ENCODE data around the gene SACS.

Gene SACS

GRCh38 chr13:23359882-23360281 lies 73.6 kb downstream of the SACS start:
- H4K20me1 ChIP-seq (ENCODE audit: insufficient read depth, low read length), result no peaks in the 10 kb centered on the region; the same call in 1 of the 2 replicates
- no peak overlapping the region for H3K27ac ChIP-seq (ENCODE audit: low read length)
- no peak for DNase-seq
- no peaks in the 10 kb centered on the region for H3K9me3 ChIP-seq (ENCODE audit: insufficient read depth, low read length, severe bottlenecking)
- no peak overlapping the region for H3K4me2 ChIP-seq (ENCODE audit: insufficient read depth, low read length)
- peaks cover 83% of the 10 kb centered on the region for H3K36me3 ChIP-seq (ENCODE audit: insufficient read depth, low read length)
- no peak overlapping the region for H2AFZ ChIP-seq (ENCODE audit: low read depth, low read length)
- H3K27me3 ChIP-seq (ENCODE audit: insufficient read depth, low read length, poor library complexity), result no peaks in the 10 kb centered on the region
- no peaks in the 10 kb centered on the region for H3K4me1 ChIP-seq (ENCODE audit: insufficient read depth, low read length)
- no peak overlapping the region for H3K9ac ChIP-seq (ENCODE audit: low read depth, low read length)
- ATAC-seq (ENCODE audit: insufficient read depth, low read depth), result no peak
- H3K4me3 ChIP-seq (ENCODE audit: low read depth in 1 of 2, low read length in 2 of 2), result no peak overlapping the region
- TF ChIP-seq CTCF (IDR thresholded peaks at IDR 0.05; ENCODE audit: borderline replicate concordance, extremely low read depth, low read length, poor library complexity, severe bottlenecking) (no peak), EZH2 (IDR thresholded peaks at IDR 0.05; ENCODE audit: borderline replicate concordance, low read depth, low read length, severe bottlenecking) (no peak)
- H3K79me2 ChIP-seq (ENCODE audit: insufficient read depth, low read length), result no peaks in the 10 kb centered on the region

DNA sequence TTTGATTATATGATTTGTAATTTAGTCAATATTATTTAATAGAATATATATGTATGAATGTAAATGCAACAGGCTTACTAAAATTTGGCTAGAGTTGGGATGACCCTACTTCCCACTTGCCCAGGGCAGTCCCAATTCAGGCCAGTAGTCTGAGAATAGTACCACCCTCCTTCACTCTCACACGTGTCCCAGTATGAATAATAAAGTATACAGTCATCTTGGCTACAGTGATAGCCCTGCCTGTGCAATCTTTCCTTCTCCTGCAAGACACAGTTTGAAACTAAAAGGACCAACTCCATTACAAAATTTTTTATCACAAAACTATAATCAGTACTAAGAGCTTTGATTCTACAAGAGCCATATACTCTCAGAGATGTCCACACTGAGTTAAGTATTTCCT lies 76.2 kb downstream of the SACS start:
- Histone ChIP-seq H3K4me1 (ENCODE audit: insufficient read depth, low read length) (no peaks in the 10 kb centered on the region), H4K20me1 (ENCODE audit: insufficient read depth, low read length) (peaks cover 3% of the 10 kb centered on the region; the same call in 1 of the 2 replicates)

DNA sequence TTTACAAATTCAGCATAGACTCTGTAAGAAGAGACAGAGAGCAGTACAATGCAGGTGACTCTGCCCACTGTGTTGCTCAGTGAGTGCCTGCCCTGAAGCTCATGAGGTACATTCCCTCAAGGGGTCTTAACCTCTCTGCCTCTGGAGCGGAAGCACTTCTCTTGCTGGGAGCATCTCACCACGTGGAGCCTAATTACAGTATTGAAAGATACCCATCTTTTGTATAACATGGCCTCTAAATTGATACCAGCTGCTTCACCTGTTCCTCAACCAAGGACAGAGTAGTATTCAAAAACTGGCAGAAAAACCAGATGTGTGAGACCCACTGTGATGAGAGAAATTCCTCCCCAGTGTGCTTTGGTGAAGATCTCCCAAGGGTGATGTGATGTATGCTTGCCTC lies 77.1 kb downstream of the SACS start:
- Histone ChIP-seq H3K36me3 (ENCODE audit: insufficient read depth, low read length) (peaks cover 89% of the 10 kb centered on the region), H3K9me3 (ENCODE audit: insufficient read depth, low read length, severe bottlenecking) (no peaks in the 10 kb centered on the region), H3K4me1 (ENCODE audit: insufficient read depth, low read length) (no peaks in the 10 kb centered on the region), H3K79me2 (ENCODE audit: insufficient read depth, low read length) (no peaks in the 10 kb centered on the region), H3K27me3 (ENCODE audit: insufficient read depth, low read length, poor library complexity) (no peaks in the 10 kb centered on the region), H3K9ac (ENCODE audit: low read depth, low read length) (no peak overlapping the region), H2AFZ (ENCODE audit: low read depth, low read length) (no peak overlapping the region), H3K4me2 (ENCODE audit: insufficient read depth, low read length) (no peak overlapping the region), H4K20me1 (ENCODE audit: insufficient read depth, low read length) (peaks cover 3% of the 10 kb centered on the region; the same call in 1 of the 2 replicates), H3K4me3 (ENCODE audit: low read depth in 1 of 2, low read length in 2 of 2) (no peak overlapping the region), H3K27ac (ENCODE audit: low read length) (no peak overlapping the region)
- TF ChIP-seq EZH2 (IDR thresholded peaks at IDR 0.05; ENCODE audit: borderline replicate concordance, low read depth, low read length, severe bottlenecking) (no peak), CTCF (IDR thresholded peaks at IDR 0.05; ENCODE audit: borderline replicate concordance, extremely low read depth, low read length, poor library complexity, severe bottlenecking) (no peak)
- ATAC-seq (ENCODE audit: insufficient read depth, low read depth) (no peak), DNase-seq (no peak)

More for the DNA sequence above, 76.2 kb downstream of the SACS start:
- ATAC-seq (ENCODE audit: insufficient read depth, low read depth) (no peak), DNase-seq (no peak)
- H3K36me3 ChIP-seq (ENCODE audit: insufficient read depth, low read length), result peaks cover 89% of the 10 kb centered on the region
- no peaks in the 10 kb centered on the region for H3K9me3 ChIP-seq (ENCODE audit: insufficient read depth, low read length, severe bottlenecking)
- no peak for TF ChIP-seq EZH2 (IDR thresholded peaks at IDR 0.05; ENCODE audit: borderline replicate concordance, low read depth, low read length, severe bottlenecking)
- TF ChIP-seq CTCF (IDR thresholded peaks at IDR 0.05; ENCODE audit: borderline replicate concordance, extremely low read depth, low read length, poor library complexity, severe bottlenecking), result no peak
- H3K9ac ChIP-seq (ENCODE audit: low read depth, low read length), result no peak overlapping the region
- H3K4me3 ChIP-seq (ENCODE audit: low read depth in 1 of 2, low read length in 2 of 2), result no peak overlapping the region
- no peak overlapping the region for H3K4me2 ChIP-seq (ENCODE audit: insufficient read depth, low read length)
- H3K79me2 ChIP-seq (ENCODE audit: insufficient read depth, low read length), result no peaks in the 10 kb centered on the region
- H2AFZ ChIP-seq (ENCODE audit: low read depth, low read length), result no peak overlapping the region
- no peak overlapping the region for H3K27ac ChIP-seq (ENCODE audit: low read length)
- no peaks in the 10 kb centered on the region for H3K27me3 ChIP-seq (ENCODE audit: insufficient read depth, low read length, poor library complexity)

DNA sequence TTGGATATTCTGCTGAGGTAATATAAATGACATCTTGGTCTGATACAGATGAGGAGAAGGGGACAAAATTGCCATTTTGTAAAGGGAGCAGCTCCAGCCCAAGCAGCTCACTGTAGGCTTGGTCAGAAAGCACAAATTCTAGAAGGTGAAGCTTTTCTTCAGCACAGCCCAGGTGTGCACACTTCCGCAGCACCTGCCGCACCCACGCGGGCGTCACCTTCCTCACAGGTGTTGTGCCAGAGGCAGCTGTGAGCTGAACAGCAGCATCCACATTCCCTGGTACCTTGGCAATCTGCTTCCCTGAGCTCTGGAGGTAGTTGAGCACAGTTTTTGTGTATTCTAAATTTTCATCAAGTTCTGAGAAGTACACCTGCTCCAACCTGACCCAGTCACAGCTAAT lies 79.0 kb downstream of the SACS start:
- Histone ChIP-seq H3K36me3 (ENCODE audit: insufficient read depth, low read length) (peaks cover 91% of the 10 kb centered on the region), H2AFZ (ENCODE audit: low read depth, low read length) (no peak overlapping the region), H3K4me3 (ENCODE audit: low read depth in 1 of 2, low read length in 2 of 2) (no peak overlapping the region), H3K9me3 (ENCODE audit: insufficient read depth, low read length, severe bottlenecking) (no peaks in the 10 kb centered on the region), H3K4me1 (ENCODE audit: insufficient read depth, low read length) (no peaks in the 10 kb centered on the region), H3K9ac (ENCODE audit: low read depth, low read length) (no peak overlapping the region), H3K79me2 (ENCODE audit: insufficient read depth, low read length) (no peaks in the 10 kb centered on the region), H3K27ac (ENCODE audit: low read length) (no peak overlapping the region), H3K4me2 (ENCODE audit: insufficient read depth, low read length) (no peak overlapping the region), H3K27me3 (ENCODE audit: insufficient read depth, low read length, poor library complexity) (no peaks in the 10 kb centered on the region), H4K20me1 (ENCODE audit: insufficient read depth, low read length) (peaks cover 3% of the 10 kb centered on the region; the same call in 1 of the 2 replicates)
- TF ChIP-seq CTCF (IDR thresholded peaks at IDR 0.05; ENCODE audit: borderline replicate concordance, extremely low read depth, low read length, poor library complexity, severe bottlenecking), result no peak
- no peak for TF ChIP-seq EZH2 (IDR thresholded peaks at IDR 0.05; ENCODE audit: borderline replicate concordance, low read depth, low read length, severe bottlenecking)
- no peak for ATAC-seq (ENCODE audit: insufficient read depth, low read depth)
- no peak for DNase-seq
